ENCODE measurements around the gene SNAPC4.

- TF ChIP-seq CTCF (IDR thresholded peaks at IDR 0.05) = no peak
- no peak for TF ChIP-seq SIN3A (IDR thresholded peaks at IDR 0.05; ENCODE audit: borderline replicate concordance, insufficient read depth, low read depth, low read length)
- no peak for TF ChIP-seq POLR2AphosphoS5 (IDR thresholded peaks at IDR 0.05; ENCODE audit: low read depth, low read length)
- TF ChIP-seq REST (IDR thresholded peaks at IDR 0.05; ENCODE audit: insufficient read depth in 1 of 2, low read depth in 2 of 2, low read length in 1 of 2) = no peak
- TF ChIP-seq TCF7L2 (IDR thresholded peaks at IDR 0.05; ENCODE audit: low read depth, low read length) = no peak
Observed at GRCh38 chr9:136441191-136441680, 41.3 kb upstream of the SNAPC4 start.
